Liver (tissue), 2 donors: ENCODE measurements around the gene ERMARD.

Experiments used
- CTCF ChIP-seq: fragments of 150-350 bp; IDR thresholded peaks from 2 replicates; pipeline ENCODE4 v1.5.1; 2017; ENCODE audit warnings: improper control_type of control experiment, low read depth, low read length; ENCODE audit not compliant: missing input control
- MAX ChIP-seq: IDR thresholded peaks from 2 replicates; pipeline ENCODE4 v1.6.1; 2016; ENCODE audit warnings: antibody characterized with exemption
- donor health status: healthy.

GRCh38 chr6:169809386-169809785 lies 58.0 kb downstream of the ERMARD start:
- TF ChIP-seq CTCF (no peak), MAX (no peak)
